Thymus (tissue), 11 donors: ENCODE data around the gene SLC6A18. TPM values are rescaled to one million over a fixed set of nuclear protein-coding genes. Genes with fewer than 3 reads are reported as not detected.
A peak's percentile ranks its signal among the peaks of the same experiment; 100 is the strongest.

ENCODE experiments used
- DNase-seq, 9 donors: peaks; one replicate each; pipeline ENCODE4 v3.0.0-alpha.2; 2013; ENCODE audit warnings: low spot score in 9 of 9, low read depth in 6 of 9, missing footprints in 1 of 9
- H3K27ac ChIP-seq, 2 donors: one replicate each; pipeline ENCODE4 v1.5.1; 2013; ENCODE audit warnings: control low read depth in 1 of 2, low read depth in 1 of 2, low read length in 1 of 2, mild to moderate bottlenecking in 1 of 2, moderate library complexity in 1 of 2
- H3K27me3 ChIP-seq, 2 donors: one replicate each; pipeline ENCODE4 v1.5.1; 2013; ENCODE audit warnings: low read length in 1 of 2; ENCODE audit not compliant: control insufficient read depth in 2 of 2, insufficient read depth in 1 of 2
- H3K36me3 ChIP-seq, 2 donors: one replicate each; pipeline ENCODE4 v1.5.1; 2013; ENCODE audit warnings: low read length in 1 of 2, mild to moderate bottlenecking in 1 of 2, moderate library complexity in 1 of 2; ENCODE audit not compliant: control insufficient read depth in 2 of 2, insufficient read depth in 2 of 2
- H3K4me1 ChIP-seq, 2 donors: one replicate each; pipeline ENCODE4 v1.5.1; 2013; ENCODE audit warnings: low read length in 2 of 2; ENCODE audit not compliant: control insufficient read depth in 2 of 2, insufficient read depth in 2 of 2
- H3K4me3 ChIP-seq, 2 donors: one replicate each; pipeline ENCODE4 v1.5.1; 2013; ENCODE audit warnings: low read length in 2 of 2, control low read depth in 1 of 2, mild to moderate bottlenecking in 1 of 2
- H3K9me3 ChIP-seq, 2 donors: one replicate each; pipeline ENCODE4 v1.5.1; 2013; ENCODE audit warnings: low read length in 1 of 2, mild to moderate bottlenecking in 1 of 2; ENCODE audit not compliant: control insufficient read depth in 2 of 2, insufficient read depth in 1 of 2
- WGBS: extraction: QIAGEN DNeasy Blood & Tissue Kit; methylation state at CpG from one replicate; pipeline ENCODE4 v1.1.7; 2013; 5-methylcytosine and 5-hydroxymethylcytosine counted together
- polyA plus RNA-seq: library from polyadenylated mRNA; stranded (reverse); fragments of 200-250 nt; gene quantifications from one replicate; pipeline ENCODE4 v1.2.3, GENCODE V29; 2013
- total RNA-seq: library from RNA; stranded (reverse); fragments of 120-200 nt; gene quantifications from one replicate; pipeline ENCODE4 v1.2.4, GENCODE V29; 2013
- donor health status: healthy.

The SLC6A18 gene
- total and polyA plus RNA-seq, 2 donors = 0.05 TPM; not detected in 1

DNA sequence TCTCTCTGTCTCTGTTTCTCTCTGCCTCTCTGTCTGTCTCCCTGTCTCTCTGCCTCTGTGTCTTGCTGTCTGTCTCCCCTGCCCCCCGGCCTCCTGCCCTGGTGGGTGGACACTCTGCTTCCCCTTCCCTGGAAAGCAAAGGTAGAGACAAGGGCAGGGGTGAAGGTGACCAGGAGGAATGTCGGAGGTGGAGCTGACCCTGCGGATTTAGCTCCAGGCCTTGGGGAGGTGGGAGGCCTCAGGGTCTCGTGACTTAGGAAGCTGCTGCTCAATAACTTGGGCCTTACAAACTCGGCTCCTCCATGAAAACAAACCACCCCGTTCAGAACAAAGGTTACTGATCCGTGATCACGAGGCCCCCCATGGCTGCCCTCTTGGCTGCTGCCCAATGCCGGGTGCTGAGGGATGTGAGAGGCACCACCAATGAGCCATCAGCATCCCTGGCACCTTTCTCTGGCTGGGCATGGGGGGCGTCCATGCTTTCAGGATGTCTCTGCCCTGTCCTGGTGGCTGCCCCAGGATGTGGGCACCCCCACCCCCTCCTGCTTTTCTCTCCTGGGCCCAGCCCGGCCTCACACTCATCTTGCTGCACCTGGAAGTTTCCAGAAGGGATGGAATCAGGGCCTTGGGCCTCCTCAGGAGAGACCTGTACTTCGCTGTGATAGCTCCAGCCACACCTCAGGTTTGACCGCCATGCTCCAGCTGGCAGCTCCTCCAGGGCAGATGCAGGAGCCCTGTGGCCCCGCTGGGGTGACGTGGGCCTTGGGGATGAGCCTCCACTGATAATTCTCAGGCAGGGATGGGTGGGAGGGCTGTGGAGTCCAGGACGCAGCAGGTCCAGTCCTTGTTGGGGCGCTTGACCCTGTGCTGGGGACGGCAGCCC is 38.6 kb upstream of the SLC6A18 start:
- Histone ChIP-seq H3K27ac (no peak overlapping the region), H3K9me3 (no peaks in the 10 kb centered on the region), H3K36me3 (no peaks in the 10 kb centered on the region), H3K4me3 (no peak overlapping the region), H3K4me1 (no peaks in the 10 kb centered on the region), H3K27me3 (peaks cover 0 to 5% of the 10 kb centered on the region in 2 donors)
- no peak for DNase-seq
- 90% methylated on average over 18 of the region's 18 CpGs for WGBS

DNA sequence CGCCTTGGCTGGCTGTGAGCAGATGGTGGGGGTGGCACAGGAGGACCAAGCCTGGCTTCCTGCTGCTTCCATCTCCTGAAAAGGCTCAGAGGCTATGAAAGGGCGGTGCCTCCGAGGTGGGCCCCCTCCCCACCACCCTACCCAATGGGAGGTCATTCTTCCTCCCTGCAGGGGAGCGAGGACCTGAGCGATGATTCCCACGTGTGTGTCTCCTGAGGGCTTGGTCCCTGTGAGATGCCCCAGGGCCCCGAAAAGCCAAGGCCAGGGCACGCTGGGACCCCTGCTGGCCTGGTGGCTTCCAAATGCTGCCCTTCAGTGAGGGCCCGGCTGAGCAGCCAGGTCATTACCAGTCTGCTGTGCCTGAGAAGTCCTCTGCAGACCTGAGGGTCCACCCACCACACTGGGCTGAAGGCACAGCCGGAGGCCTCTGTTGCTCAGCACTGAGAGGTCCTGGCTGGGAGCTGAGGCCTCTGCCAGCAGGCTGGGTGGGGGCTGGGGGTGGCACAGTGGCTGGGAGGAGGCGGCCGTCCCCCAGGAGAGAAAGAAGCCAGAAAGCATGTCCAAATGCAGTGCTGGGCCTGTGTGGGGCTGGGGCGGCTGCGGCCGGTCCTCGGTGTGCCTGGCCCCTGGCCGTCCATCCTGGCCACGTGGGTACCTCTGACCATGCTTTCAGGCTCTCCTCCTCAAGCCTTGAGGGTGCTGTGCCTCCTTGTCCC is 37.8 kb upstream of the SLC6A18 start:
- DNase-seq = no peak
- no peak overlapping the region for H3K4me3 ChIP-seq
- H3K4me1 ChIP-seq = no peaks in the 10 kb centered on the region
- WGBS = 95% methylated on average over 18 of the region's 18 CpGs
- peaks cover 0 to 8% of the 10 kb centered on the region in 2 donors for H3K27me3 ChIP-seq
- H3K9me3 ChIP-seq = no peaks in the 10 kb centered on the region
- H3K36me3 ChIP-seq = no peaks in the 10 kb centered on the region
- no peak overlapping the region for H3K27ac ChIP-seq

DNA sequence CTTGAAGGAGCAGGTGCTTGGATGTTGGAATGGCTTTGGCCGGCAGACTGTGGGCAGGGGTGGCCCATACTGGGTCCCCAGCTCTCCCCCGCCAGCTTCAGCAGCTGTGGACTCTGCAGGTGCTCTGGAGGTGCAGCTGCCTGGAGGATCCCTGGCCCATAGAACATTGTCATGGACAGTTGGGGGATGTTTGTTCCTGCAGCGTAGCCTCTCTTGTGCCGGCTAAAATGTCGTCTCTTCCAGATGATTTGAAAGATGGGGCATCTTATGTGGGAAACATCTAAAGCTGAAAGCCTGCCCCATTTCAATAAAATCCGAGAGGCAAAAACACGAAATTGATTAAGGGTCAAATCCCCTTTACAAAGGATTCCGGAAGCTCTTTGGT is 37.2 kb upstream of the SLC6A18 start:
- no peak for DNase-seq
- Histone ChIP-seq H3K27ac (no peak overlapping the region), H3K4me1 (no peaks in the 10 kb centered on the region), H3K4me3 (no peak overlapping the region), H3K27me3 (peaks cover 0 to 11% of the 10 kb centered on the region in 2 donors), H3K9me3 (no peaks in the 10 kb centered on the region), H3K36me3 (no peaks in the 10 kb centered on the region)
- 95% methylated on average over 8 of the region's 8 CpGs for WGBS

DNA sequence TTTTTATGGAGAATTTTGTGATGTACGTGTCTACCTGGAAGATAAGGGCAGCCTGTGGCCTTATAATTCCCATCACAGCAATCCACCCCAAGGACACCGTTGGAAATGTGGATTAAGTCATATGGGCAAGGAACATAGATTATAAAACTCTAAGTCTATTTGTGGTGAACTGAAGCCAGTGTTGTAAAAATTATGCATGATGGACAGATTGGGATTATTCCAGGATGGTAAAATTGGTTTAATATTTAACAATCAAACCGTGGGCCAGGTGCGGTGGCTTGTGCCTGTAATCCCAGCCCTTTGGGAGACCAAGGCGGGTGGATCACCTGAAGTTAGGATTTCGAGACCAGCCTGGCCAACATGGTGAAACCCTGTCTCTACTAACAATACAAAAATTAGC is 36.7 kb upstream of the SLC6A18 start:
- Histone ChIP-seq H3K27me3 (peaks cover 0 to 13% of the 10 kb centered on the region in 2 donors), H3K4me3 (no peak overlapping the region)

DNA sequence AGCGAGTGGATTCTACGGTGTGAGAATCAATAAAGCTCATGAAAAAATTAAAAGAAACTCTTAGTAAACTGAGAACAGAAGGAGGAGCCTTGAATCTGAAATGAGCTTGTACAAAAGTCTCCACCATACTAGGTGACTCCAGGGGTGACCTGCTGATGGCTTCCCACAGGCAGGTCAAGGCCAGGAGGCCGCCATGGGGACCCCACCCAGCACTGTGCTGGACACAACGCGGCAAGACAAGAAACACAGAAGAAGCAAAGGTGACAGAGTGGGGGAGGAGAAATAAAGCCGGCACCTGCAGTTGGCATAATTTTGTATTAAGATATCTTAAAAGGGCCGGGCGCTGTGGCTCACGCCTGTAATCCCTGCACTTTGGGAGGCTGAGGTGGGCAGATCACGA is 35.9 kb upstream of the SLC6A18 start:
- Histone ChIP-seq H3K36me3 (no peaks in the 10 kb centered on the region), H3K27me3 (peaks cover 0 to 19% of the 10 kb centered on the region in 2 donors)

More for the DNA sequence above, 36.7 kb upstream of the SLC6A18 start:
- 81% methylated on average over 6 of the region's 6 CpGs for WGBS
- H3K9me3 ChIP-seq = no peaks in the 10 kb centered on the region
- no peak for DNase-seq
- no peaks in the 10 kb centered on the region for H3K36me3 ChIP-seq
- H3K27ac ChIP-seq = no peak overlapping the region
- H3K4me1 ChIP-seq = no peaks in the 10 kb centered on the region

DNA sequence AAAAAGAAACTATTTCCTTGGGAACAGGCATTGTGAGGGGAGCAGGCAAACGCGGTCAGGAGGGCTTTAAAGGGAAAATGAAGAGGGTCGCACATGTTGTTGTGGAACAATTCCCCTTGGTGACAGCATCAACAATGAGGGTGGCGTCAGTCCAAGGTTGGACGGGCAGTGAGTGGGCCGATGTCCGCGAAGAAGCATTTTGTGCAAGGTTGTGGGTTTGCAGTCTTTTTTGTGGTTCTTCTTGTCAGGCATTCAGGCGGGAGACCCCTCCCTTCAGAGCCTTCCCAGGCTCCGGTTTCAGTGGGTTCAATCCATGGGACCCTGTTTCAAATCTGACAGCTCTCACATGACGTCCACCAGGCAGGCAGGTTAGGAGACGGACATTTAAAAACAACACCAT is 34.9 kb upstream of the SLC6A18 start:
- Histone ChIP-seq H3K4me1 (no peaks in the 10 kb centered on the region), H3K4me3 (no peak overlapping the region), H3K27me3 (peaks cover 0 to 21% of the 10 kb centered on the region in 2 donors), H3K27ac (no peak overlapping the region), H3K36me3 (no peaks in the 10 kb centered on the region), H3K9me3 (no peaks in the 10 kb centered on the region)
- 90% methylated on average over 12 of the region's 12 CpGs for WGBS
- DNase-seq = no peak

More for the DNA sequence above, 35.9 kb upstream of the SLC6A18 start:
- H3K27ac ChIP-seq = no peak overlapping the region
- H3K4me3 ChIP-seq = no peak overlapping the region
- no peak for DNase-seq
- 96% methylated on average over 10 of the region's 10 CpGs for WGBS
- H3K4me1 ChIP-seq = no peaks in the 10 kb centered on the region
- H3K9me3 ChIP-seq = no peaks in the 10 kb centered on the region

DNA sequence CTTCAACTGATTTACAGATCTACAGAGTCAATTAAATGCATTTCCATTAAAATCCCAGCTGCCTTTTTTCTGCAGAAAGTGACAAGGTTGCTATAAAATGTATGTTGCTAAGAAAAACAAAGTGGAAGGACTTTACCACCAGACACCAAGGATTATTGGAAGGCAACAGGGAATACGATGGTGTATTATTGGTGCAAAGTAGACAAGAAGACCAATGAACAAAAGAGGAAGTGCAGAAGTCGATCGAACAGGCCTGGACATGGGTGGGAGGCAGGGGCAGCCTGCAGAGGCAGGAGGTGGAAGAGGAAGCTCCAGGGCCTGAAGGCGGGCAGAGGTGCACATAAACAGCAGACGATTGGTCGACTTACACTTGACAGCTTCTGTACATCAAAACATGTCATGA is 34.3 kb upstream of the SLC6A18 start:
- Histone ChIP-seq H3K4me1 (no peaks in the 10 kb centered on the region), H3K27me3 (peaks cover 0 to 24% of the 10 kb centered on the region in 2 donors), H3K4me3 (no peak overlapping the region), H3K9me3 (no peaks in the 10 kb centered on the region), H3K27ac (no peak overlapping the region), H3K36me3 (no peaks in the 10 kb centered on the region)
- DNase-seq = peak in 4 of 9 donors; percentile 17 to 57 (median 34)
- 19% methylated on average over 6 of the region's 6 CpGs for WGBS

DNA sequence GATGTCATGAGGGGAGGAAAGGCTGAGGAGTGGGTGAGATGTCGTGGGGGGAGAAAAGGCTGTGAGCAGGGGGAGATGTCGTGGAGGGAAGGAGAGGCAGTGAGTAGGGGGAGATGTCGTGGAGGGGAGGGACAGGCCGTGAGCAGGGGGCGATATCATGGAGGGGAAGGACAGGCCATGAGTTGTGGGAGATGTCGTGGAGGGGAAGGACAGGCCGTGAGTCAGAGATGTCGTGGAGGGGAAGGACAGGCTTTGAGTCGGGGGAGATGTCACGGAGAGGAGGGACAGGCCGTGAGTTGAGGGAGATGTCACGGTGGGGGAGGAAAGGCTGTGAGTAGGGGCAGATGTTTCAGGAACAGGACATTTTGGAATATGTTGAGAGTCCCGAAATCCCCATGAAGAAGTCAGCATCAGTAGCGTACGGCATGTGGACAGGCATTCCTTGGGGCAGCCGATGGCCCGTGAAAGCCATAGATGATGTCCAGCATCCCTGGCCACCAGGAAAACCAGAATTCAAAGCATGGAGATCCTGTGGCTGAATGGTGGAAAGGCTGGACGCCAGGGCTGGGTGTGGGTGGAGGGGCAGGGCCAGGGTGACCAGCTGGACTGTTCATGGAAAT is 32.1 kb upstream of the SLC6A18 start:
- H3K4me3 ChIP-seq = no peak overlapping the region
- WGBS = 80% methylated on average over 18 of the region's 18 CpGs
- DNase-seq = no peak
- H3K27me3 ChIP-seq = peaks cover 0 to 32% of the 10 kb centered on the region in 2 donors
- no peak overlapping the region for H3K27ac ChIP-seq
- no peaks in the 10 kb centered on the region for H3K9me3 ChIP-seq
- no peaks in the 10 kb centered on the region for H3K36me3 ChIP-seq
- no peaks in the 10 kb centered on the region for H3K4me1 ChIP-seq

DNA sequence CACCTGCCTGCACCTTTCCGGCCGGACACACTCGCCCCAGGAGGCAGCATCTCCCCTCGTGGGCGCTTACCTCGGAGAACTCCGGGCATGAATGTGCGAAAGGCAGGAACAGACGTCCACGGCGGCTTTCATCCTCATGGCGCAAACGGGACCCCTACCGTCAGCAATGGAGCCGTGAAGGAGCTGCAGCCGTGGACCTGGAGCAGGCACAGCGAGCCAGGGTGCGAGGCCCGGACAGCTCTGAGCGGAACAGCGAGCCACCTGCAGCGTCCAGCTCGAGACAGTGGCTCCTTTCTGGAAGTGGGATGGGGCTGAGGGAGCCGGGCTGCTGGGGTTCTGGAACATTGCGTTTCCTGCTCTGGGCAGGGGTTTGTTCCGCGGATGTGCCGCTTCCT is 31.6 kb upstream of the SLC6A18 start:
- Histone ChIP-seq H3K4me1 (no peaks in the 10 kb centered on the region), H3K27me3 (peaks cover 0 to 32% of the 10 kb centered on the region in 2 donors)
- DNase-seq = no peak

More for the DNA sequence above, 31.6 kb upstream of the SLC6A18 start:
- WGBS = 84% methylated on average over 28 of the region's 28 CpGs
- Histone ChIP-seq H3K27ac (no peak overlapping the region), H3K4me3 (no peak overlapping the region), H3K36me3 (no peaks in the 10 kb centered on the region), H3K9me3 (no peaks in the 10 kb centered on the region)
